Breast epithelium (tissue), 4 donors: ENCODE results near the gene SDE2. TPM values are rescaled to one million over a fixed set of nuclear protein-coding genes. Genes with fewer than 3 reads are reported as not detected.

ENCODE experiments used
- DNase-seq, 2 donors: peaks; one replicate each; pipeline ENCODE4 v3.0.0-alpha.2; 2019; ENCODE audit warnings: low spot score in 2 of 2
- H3K27ac ChIP-seq, 2 donors: fragments of 200-600 bp; sonication (generic) in 1 of 2; one replicate each; pipeline ENCODE4 v1.5.1; 2016 to 2019; ENCODE audit warnings: mild to moderate bottlenecking in 1 of 2
- H3K27me3 ChIP-seq, 2 donors: fragments of 200-600 bp; sonication (generic) in 1 of 2; one replicate each; pipeline versions ENCODE4 v1.5.1 to v1.6.0; 2017 to 2019; ENCODE audit warnings: control low read depth in 1 of 2, mild to moderate bottlenecking in 1 of 2
- H3K36me3 ChIP-seq: fragments of 200-600 bp; one replicate; pipeline ENCODE4 v1.5.1; 2019
- H3K4me1 ChIP-seq, 2 donors: fragments of 200-600 bp; sonication (generic); one replicate each; pipeline ENCODE4 v1.5.1; 2016 to 2019; ENCODE audit warnings: control low read depth in 1 of 2
- H3K4me3 ChIP-seq, 3 donors: fragments of 200-600 bp; sonication (generic); 1 replicate in 2 of 3; 2 replicates in 1 of 3; pipeline ENCODE4 v1.5.1; 2016 to 2019; ENCODE audit warnings: mild to moderate bottlenecking in 3 of 3, moderate library complexity in 2 of 3
- H3K9me3 ChIP-seq, 2 donors: fragments of 200-600 bp; sonication (generic) in 1 of 2; one replicate each; pipeline ENCODE4 v1.5.1; 2016 to 2019; ENCODE audit warnings: control low read depth in 1 of 2
- CTCF ChIP-seq, 3 donors: fragments of 450-650 bp; IDR thresholded peaks; one replicate each; pipeline ENCODE4 v1.5.1; 2016 to 2017; ENCODE audit warnings: antibody characterized with exemption in 3 of 3, mild to moderate bottlenecking in 3 of 3, moderate library complexity in 3 of 3
- POLR2A ChIP-seq: fragments of 450-650 bp; IDR thresholded peaks from one replicate; pipeline ENCODE4 v1.6.1; 2016; ENCODE audit warnings: antibody characterized with exemption, mild to moderate bottlenecking, moderate library complexity
- POLR2AphosphoS5 ChIP-seq, 3 donors: sonication (generic); formaldehyde crosslinking; IDR thresholded peaks; one replicate each; pipeline ENCODE4 v1.6.1; 2017; ENCODE audit warnings: antibody characterized with exemption in 3 of 3
- intact Hi-C: fragments of 100-400 bp; cut with DNase I; formaldehyde crosslinking; loops from one replicate; pipeline ENCODE4 v1.15.1; 2023; ENCODE audit warnings: low total_unique reads
- total RNA-seq, 3 donors: library from RNA; depleted of rRNA; stranded (reverse); fragments of >200 nt; gene quantifications; one replicate each; pipeline ENCODE4 v1.1.0, GENCODE V29; 2016

The SDE2 gene
- total RNA-seq, 3 donors from 2014 or later, result 17.6 to 25.3 (median 22.0) TPM

- no peaks in the 10 kb centered on the region for H3K4me1 ChIP-seq
- no peak for DNase-seq
- TF ChIP-seq POLR2A (no peak), POLR2AphosphoS5 (IDR thresholded peaks at IDR 0.05) (no peak), CTCF (IDR thresholded peaks at IDR 0.05) (no peak)
- no peaks in the 10 kb centered on the region for H3K27me3 ChIP-seq
- H3K27ac ChIP-seq, result peak overlapping the region; percentile 26 to 82
- H3K4me3 ChIP-seq, result no peak overlapping the region
- no peaks in the 10 kb centered on the region for H3K36me3 ChIP-seq
- no peaks in the 10 kb centered on the region for H3K9me3 ChIP-seq
- intact Hi-C loops, result no loop called here
Observed at GRCh38 chr1:226033582-226033981, 34.4 kb upstream of the SDE2 start.

DNA sequence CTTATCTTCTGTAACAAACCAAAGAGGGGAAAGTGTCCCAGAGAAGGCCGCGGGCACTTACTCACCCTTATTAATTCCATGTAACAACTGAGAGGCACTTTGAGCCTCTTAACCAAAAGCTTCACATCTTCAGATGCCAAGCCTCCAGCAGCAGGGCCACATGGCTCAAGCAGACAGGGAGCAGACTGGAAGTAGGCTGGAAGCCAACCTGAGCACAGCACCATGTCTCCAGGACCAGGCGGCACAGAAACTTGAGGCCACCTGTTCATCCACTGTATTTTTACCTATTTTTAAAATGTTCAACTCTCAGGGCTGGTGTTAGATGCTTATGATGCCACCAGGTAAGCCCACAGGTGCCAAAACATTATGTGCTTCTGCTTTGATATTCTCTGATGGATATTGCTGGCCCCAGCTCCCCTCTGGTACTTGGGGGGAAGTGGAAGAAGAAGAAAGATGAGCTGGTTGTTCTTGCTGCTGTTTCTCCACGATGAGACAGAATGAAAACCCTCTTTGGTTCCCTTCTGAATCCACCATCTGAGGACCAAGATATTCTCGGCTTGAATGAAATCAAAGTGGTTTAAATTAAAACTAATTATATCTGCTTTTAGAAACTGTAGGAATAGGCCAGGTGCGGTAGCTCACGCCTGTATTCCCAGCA, 30.6 kb upstream of the SDE2 start:
- Histone ChIP-seq H3K36me3 (no peaks in the 10 kb centered on the region), H3K9me3 (no peaks in the 10 kb centered on the region), H3K27ac (no peak overlapping the region), H3K4me1 (no peaks in the 10 kb centered on the region), H3K4me3 (no peak overlapping the region), H3K27me3 (no peaks in the 10 kb centered on the region)
- no peak for TF ChIP-seq POLR2AphosphoS5 (IDR thresholded peaks at IDR 0.05)
- TF ChIP-seq CTCF (IDR thresholded peaks at IDR 0.05), result no peak
- DNase-seq, result no peak
- intact Hi-C loops, result no loop called here

GRCh38 chr1:226029093-226029496, 30.0 kb upstream of the SDE2 start:
- intact Hi-C loops, result no loop called here
- Histone ChIP-seq H3K27me3 (no peaks in the 10 kb centered on the region), H3K36me3 (no peaks in the 10 kb centered on the region), H3K4me3 (no peak overlapping the region), H3K9me3 (no peaks in the 10 kb centered on the region), H3K27ac (no peak overlapping the region), H3K4me1 (no peaks in the 10 kb centered on the region)
- DNase-seq, result no peak
- TF ChIP-seq POLR2AphosphoS5 (IDR thresholded peaks at IDR 0.05), result no peak
- TF ChIP-seq CTCF (IDR thresholded peaks at IDR 0.05), result no peak
- no peak for TF ChIP-seq POLR2A

DNA sequence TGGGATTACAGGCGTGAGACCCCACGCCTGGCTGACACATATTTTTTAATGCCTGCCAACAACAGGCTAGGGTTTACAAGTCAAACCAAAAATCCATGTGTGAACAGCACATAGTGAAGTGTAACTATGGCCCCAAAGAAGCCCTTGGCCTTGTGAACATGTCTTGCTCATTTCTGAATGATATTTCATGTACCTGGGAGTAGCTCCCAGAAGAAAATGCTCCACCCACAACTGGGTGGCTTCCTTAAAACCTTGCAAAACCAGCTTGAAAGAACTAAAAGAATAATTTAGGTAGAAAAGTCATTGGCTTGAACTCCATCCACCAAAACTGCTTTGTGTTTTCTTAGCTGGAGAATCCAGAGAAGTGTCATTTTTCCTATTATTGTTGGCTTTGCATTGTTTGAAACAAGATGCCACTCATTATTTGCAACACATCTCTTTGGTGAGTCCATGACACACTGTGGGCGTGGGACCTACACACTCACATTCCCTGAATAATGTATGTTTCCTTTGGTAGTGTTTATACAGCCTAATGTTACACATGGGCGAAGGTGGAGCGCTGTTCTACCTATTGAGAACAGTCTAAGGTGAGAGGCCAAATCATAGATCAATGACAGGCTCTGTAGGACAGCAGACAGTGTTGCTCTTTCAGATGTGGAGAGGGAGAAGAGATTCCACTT, 28.5 kb upstream of the SDE2 start:
- Histone ChIP-seq H3K4me1 (no peaks in the 10 kb centered on the region), H3K4me3 (no peak overlapping the region), H3K36me3 (no peaks in the 10 kb centered on the region), H3K27me3 (no peaks in the 10 kb centered on the region), H3K9me3 (no peaks in the 10 kb centered on the region), H3K27ac (no peak overlapping the region)
- intact Hi-C loops, result no loop called here
- TF ChIP-seq POLR2A, result no peak
- no peak for TF ChIP-seq POLR2AphosphoS5 (IDR thresholded peaks at IDR 0.05)
- no peak for TF ChIP-seq CTCF (IDR thresholded peaks at IDR 0.05)
- no peak for DNase-seq

DNA sequence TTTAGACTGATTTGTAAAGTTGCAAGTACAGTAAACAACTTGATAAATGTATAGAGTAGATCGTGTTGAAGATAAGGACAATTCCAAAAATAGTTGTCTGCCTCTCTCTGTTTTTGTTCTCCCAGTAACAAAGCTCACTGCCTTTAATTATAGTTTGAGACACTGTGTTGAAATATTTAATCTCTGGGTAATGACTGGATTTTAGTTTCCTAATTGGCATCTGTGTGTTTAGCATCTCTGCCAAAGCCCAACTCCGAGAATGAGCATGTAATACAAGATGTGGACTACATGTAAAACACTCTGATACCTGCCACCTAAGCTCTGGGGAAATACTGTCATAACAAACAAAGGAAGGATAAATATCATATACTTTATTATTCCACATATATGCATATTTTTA, 27.7 kb upstream of the SDE2 start:
- no peaks in the 10 kb centered on the region for H3K9me3 ChIP-seq
- no peak for TF ChIP-seq POLR2A
- TF ChIP-seq POLR2AphosphoS5 (IDR thresholded peaks at IDR 0.05), result no peak
- no peak for TF ChIP-seq CTCF (IDR thresholded peaks at IDR 0.05)
- no peak for DNase-seq
- H3K4me1 ChIP-seq, result no peaks in the 10 kb centered on the region
- H3K4me3 ChIP-seq, result no peak overlapping the region
- intact Hi-C loops, result no loop called here
- no peaks in the 10 kb centered on the region for H3K36me3 ChIP-seq
- H3K27ac ChIP-seq, result no peak overlapping the region
- no peaks in the 10 kb centered on the region for H3K27me3 ChIP-seq
